Medulla oblongata (tissue), 1 donor: ENCODE data around the gene SLC16A5.
"Not testable (repeated sequence)": the region's sequence is repeated elsewhere in the genome, so short reads cannot be mapped to it uniquely, and the experiment has no call there.

ENCODE experiments used
- DNase-seq: peaks from one replicate; pipeline ENCODE4 v3.0.0-alpha.2; 2015; ENCODE audit errors: extremely low spot score

Gene SLC16A5

GRCh38 chr17:75111777-75112335 lies 24.1 kb downstream of the SLC16A5 start:
- no peak for DNase-seq

DNA sequence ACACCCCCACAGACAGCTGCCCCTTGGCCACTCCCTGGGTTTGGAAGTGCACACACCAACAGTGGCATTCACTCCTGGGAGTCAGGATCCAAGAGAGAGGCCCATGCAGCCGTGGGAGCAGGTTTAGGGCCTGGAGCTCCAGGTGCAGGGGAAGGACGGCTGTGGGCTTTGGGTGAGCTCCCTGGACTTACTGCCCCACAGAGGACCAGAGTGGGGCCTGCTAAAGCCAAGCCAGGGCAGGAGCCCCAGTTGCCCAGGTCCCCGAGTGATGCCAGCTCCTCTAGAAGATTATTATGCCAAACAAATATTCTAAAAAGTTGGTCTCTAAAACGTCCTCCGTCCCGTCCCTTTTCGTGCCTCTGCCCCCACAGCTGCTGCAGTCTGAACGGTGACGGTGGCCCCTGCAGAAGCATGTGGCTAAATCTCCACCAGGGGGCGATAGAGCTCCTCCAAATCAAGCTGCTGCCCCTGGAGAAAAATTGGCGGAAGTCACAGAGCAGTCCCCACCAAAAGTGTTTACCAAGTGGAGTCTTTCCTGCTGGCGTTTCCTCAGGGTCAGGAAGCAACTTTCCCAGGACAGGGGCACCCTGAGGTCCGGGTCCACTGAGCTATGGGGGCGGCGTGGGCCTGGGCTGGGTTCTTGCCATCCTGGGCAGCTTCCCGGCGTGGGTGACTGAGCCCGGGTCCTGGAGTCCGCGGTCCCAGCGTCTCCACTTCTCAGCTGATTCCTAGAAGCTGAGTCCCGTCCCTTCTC lies 26.2 kb downstream of the SLC16A5 start:
- peak; percentile 95 for DNase-seq

DNA sequence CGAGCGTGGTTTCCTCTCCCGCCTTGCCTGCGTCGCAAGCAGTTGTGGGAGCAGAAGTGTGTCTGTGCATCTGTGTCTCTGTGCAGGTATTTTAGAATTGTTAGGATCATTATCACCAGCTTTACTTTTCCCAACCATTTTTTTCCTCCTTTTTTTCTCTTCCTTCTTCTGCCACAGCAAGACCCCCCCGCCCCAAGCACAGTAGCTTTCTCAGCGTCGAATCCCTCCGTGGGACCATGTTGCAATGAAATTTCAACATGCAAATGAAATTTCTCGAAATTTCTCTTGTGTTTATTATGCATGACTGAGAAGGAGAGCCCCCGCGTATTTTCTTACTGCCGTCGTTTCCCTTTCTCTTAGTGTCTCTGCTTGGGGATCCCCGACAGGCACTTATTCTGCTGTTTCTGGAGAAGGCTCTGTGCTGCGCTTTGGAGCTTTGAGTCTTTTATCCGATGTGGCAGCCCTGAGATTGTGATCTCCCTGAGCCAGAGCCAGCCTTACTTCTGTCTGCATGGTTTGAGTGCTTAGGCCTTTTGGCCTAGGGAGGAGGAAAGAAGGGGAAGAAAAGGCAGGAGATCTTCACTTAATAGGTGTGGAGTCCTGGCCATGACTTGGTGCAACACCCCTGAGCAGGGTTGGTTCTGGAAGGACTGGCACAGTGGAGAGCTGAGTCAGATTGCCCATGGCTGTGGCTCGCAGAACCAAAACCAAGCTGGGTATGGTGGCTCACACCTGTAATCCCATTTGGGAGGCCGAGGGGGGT lies 27.0 kb downstream of the SLC16A5 start:
- DNase-seq, result no peak

DNA sequence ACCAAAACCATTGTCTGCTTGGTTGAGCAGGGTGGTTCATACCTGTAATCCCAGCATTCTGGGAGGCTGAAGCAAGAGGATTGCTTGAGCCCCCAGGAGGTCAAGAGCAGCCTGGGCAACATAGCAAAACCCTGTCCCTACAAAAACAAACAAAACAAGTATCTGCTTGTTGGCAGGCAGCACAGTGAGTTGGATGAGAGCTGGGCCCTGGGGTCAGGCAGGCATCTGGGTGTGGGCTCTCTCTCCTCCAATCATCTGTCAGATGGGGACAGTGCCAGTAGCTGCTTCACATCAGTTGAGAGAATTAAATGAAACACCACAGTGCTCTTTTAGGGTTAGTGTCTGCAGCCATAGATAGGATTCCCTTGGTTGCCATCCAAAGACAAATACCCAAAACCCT lies 27.8 kb downstream of the SLC16A5 start:
- no peak for DNase-seq

GRCh38 chr17:75116737-75117136 lies 29.0 kb downstream of the SLC16A5 start:
- no peak for DNase-seq

GRCh38 chr17:75118307-75118706 lies 30.6 kb downstream of the SLC16A5 start:
- DNase-seq, result no peak

GRCh38 chr17:75124041-75124818 lies 36.5 kb downstream of the SLC16A5 start:
- DNase-seq, result no peak

GRCh38 chr17:75124819-75125162 lies 37.0 kb downstream of the SLC16A5 start:
- no peak for DNase-seq

DNA sequence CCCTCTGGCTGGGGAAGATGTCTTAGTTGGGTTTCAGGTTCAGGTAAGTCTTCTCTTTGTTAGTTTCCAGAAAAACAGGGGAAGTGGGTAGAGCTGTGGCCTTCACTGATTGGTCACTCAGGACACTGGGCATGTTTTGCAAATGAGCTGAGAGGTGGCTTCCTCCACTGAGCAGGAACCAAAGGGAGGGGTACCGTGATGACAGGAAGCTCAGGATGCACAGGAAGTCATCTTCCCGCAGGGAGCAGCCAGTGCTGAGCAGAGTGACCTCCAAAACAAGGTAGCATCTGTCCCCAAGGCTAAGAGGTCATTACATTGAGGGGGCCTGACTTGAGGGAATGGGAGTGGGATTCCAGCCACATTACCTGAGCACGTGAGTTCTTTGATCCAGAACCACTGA lies 38.2 kb downstream of the SLC16A5 start:
- no peak for DNase-seq

- DNase-seq, result no peak
These were observed 39.2 kb downstream of the SLC16A5 start for GRCh38 chr17:75126954-75127353.

DNA sequence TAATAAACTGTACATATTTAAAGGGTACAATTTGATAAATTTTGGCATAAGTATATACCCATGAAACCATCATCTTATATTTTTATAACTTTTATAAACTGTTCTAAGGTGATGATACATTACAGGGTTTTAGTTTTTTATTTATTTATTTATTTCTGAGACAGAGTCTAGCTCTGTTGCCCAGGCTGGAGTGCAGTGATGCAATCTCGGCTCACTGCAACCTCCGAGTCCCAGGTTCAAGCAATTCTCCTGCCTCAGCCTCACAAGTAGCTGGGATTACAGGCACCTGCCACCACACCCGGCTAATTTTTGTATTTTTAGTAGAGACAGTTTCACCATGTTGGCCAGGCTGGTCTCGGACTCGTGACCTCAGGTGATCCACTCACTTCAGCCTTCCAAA lies 40.2 kb downstream of the SLC16A5 start:
- DNase-seq, result not testable (repeated sequence)

DNA sequence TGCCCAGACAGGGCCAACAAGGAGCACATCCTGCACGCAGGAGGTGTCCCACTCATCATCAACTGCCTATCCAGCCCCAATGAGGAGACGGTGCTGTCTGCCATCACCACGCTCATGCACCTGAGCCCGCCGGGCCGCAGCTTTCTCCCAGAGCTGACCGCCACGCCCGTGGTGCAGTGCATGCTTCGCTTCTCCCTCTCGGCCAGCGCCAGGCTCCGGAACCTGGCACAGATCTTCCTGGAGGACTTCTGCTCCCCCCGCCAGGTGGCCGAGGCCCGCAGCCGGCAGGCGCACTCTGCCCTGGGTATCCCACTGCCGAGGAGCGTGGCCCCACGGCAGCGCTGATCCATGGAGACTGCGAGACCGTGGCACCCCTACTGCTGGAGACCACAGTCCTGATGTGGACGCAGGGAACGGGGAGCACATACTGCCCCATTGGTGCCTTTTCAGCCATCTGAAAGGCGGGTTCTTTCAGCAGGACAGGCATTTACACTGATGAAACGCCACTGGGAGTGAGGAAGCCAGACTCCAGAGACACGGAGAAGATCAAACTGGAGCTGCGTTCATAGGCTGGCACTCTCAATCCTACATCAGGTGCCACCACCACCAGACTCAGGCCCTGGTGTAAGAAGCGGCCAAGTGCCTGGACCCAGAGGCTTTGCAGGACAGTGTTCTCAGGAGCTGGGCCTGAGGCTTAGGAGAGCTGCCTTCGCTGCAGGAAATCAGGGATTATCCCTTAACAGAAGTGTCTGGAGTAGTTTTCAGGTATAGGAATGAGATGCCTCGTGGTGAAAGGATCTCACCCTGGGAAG lies 41.1 kb downstream of the SLC16A5 start:
- DNase-seq, result no peak

- DNase-seq, result no peak
These were observed 41.8 kb downstream of the SLC16A5 start for GRCh38 chr17:75129576-75129975.

GRCh38 chr17:75130059-75130631 lies 42.4 kb downstream of the SLC16A5 start:
- no peak for DNase-seq

GRCh38 chr17:75130632-75131277 lies 43.0 kb downstream of the SLC16A5 start:
- DNase-seq, result peak; percentile 57

GRCh38 chr17:75131278-75132017 lies 43.7 kb downstream of the SLC16A5 start, which contains the start of gene NT5C:
Gene NT5C (minus strand): TSS chr17:75131742. CDS start chr17:75131707, 35 bp downstream.
- peak; percentile 63 for DNase-seq

GRCh38 chr17:75132018-75133000 lies 44.6 kb downstream of the SLC16A5 start:
- DNase-seq, result not testable (repeated sequence)

GRCh38 chr17:75133001-75133400 lies 45.2 kb downstream of the SLC16A5 start:
- DNase-seq, result no peak
